ENCODE data around the gene CEND1.

DNA sequence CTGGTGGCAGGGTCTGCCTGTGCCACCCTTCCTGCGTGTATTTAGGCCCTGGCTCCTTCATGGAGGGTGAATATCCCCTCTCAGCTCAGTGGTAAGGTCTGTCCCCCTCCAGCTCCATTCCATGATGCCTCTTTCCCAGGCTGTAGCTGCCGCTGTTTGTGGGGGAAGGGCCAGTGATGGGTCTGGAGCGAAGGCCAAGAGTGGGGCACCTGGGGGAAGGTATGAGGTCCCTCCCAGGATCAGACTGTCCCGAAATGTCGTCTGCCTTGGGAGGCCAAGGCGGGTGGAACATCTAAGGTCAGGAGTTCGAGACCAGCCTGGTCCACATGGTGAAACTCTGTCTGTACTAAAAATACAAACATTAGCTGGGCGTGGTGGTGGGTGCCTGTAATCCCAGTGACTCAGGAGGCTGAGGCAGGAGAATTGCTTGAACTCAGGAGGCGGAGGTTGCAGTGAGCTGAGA lies 44.0 kb upstream of the CEND1 start:
- TF ChIP-seq, protein P1, sequence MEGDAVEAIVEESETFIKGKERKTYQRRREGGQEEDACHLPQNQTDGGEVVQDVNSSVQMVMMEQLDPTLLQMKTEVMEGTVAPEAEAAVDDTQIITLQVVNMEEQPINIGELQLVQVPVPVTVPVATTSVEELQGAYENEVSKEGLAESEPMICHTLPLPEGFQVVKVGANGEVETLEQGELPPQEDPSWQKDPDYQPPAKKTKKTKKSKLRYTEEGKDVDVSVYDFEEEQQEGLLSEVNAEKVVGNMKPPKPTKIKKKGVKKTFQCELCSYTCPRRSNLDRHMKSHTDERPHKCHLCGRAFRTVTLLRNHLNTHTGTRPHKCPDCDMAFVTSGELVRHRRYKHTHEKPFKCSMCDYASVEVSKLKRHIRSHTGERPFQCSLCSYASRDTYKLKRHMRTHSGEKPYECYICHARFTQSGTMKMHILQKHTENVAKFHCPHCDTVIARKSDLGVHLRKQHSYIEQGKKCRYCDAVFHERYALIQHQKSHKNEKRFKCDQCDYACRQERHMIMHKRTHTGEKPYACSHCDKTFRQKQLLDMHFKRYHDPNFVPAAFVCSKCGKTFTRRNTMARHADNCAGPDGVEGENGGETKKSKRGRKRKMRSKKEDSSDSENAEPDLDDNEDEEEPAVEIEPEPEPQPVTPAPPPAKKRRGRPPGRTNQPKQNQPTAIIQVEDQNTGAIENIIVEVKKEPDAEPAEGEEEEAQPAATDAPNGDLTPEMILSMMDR (IDR thresholded peaks at IDR 0.05), result no peak
- TF ChIP-seq POLR2A (IDR thresholded peaks at IDR 0.05), result no peak

All from testis (tissue), 2 donors.